Right lobe of liver (tissue), 6 donors: ENCODE results near the gene SIN3B. TPM values are rescaled to one million over a fixed set of nuclear protein-coding genes. Genes with fewer than 3 reads are reported as not detected.

Experiments
- ATAC-seq, 4 donors: fragments of 200-7000 bp; cut with Tn5 transposase; one replicate each; pipeline ENCODE4 v1.9.1; 2020; ENCODE audit warnings: mild to moderate bottlenecking in 4 of 4, moderate library complexity in 4 of 4
- DNase-seq, 3 donors: peaks; one replicate each; pipeline ENCODE4 v3.0.0-alpha.2; 2020
- H3K27ac ChIP-seq, 3 donors: fragments of 200-600 bp; one replicate each; pipeline ENCODE4 v1.8.0; 2022
- H3K27me3 ChIP-seq, 2 donors: fragments of 200-600 bp; one replicate each; pipeline ENCODE4 v1.8.0; 2022
- H3K36me3 ChIP-seq, 4 donors: fragments of 200-600 bp; sonication (generic) in 1 of 4; one replicate each; pipeline versions ENCODE4 v1.5.1 to v1.8.0; 2017 to 2022; ENCODE audit warnings: control low read depth in 1 of 4
- H3K4me1 ChIP-seq, 4 donors: fragments of 200-600 bp; sonication (generic) in 1 of 4; one replicate each; pipeline versions ENCODE4 v1.5.1 to v1.8.0; 2017 to 2022; ENCODE audit warnings: control low read depth in 1 of 4
- H3K4me3 ChIP-seq, 3 donors: fragments of 200-600 bp; one replicate each; pipeline ENCODE4 v1.8.0; 2022
- H3K9me3 ChIP-seq, 4 donors: fragments of 200-600 bp; sonication (generic) in 1 of 4; one replicate each; pipeline versions ENCODE4 v1.5.1 to v1.8.0; 2017 to 2022; ENCODE audit warnings: control low read depth in 1 of 4
- CTCF ChIP-seq, 4 donors: fragments of 200-600 bp in 3 of 4; fragments of 450-650 bp in 1 of 4; IDR thresholded peaks; one replicate each; pipeline versions ENCODE4 v1.5.1 to v1.8.0; 2016 to 2022; ENCODE audit warnings: antibody characterized with exemption in 4 of 4, mild to moderate bottlenecking in 2 of 4
- POLR2A ChIP-seq: fragments of 450-650 bp; IDR thresholded peaks from one replicate; pipeline ENCODE4 v1.6.1; 2017; ENCODE audit warnings: antibody characterized with exemption, mild to moderate bottlenecking
- WGBS: methylation state at CpG from one replicate; pipeline ENCODE4 v1.1.6; 2018; ENCODE audit warnings: low coverage, low lambda C conversion rate; ENCODE audit not compliant: insufficient coverage; ENCODE audit errors: missing lambda C conversion rate; 5-methylcytosine and 5-hydroxymethylcytosine counted together
- intact Hi-C, 2 donors: fragments of 100-400 bp; cut with DNase I; formaldehyde crosslinking; loops; one replicate each; pipeline versions ENCODE4 v1.11.2 to v1.14.1; 2022
- total RNA-seq, 6 experiments: library from RNA; depleted of rRNA in 2 of 6; stranded (reverse); fragments of >200 nt in 2 of 6; fragmentation: NEBNext Ultra II Directional in 3 of 6; extraction: Animal tissue kit (Norgen Biotek cat#: 25700) in 3 of 6; gene quantifications; one replicate each; pipeline versions ENCODE4 v1.1.0 to v1.2.4, GENCODE V29; 2016 to 2023
- donor health status: DM: no; HTN: yes; CAD: no.
- donor health status: DM: no; HTN: no; CAD: no.
- donor health status: DM: no; HTN: no; CAD: no.
- donor health status: DM: no; HTN: yes; CAD: no.
- donor health status: DM: no; HTN: yes; CAD: no.

The SIN3B gene
- total RNA-seq, 6 experiments from 2014 or later = 10.6 to 20.9 (median 13.6) TPM

DNA sequence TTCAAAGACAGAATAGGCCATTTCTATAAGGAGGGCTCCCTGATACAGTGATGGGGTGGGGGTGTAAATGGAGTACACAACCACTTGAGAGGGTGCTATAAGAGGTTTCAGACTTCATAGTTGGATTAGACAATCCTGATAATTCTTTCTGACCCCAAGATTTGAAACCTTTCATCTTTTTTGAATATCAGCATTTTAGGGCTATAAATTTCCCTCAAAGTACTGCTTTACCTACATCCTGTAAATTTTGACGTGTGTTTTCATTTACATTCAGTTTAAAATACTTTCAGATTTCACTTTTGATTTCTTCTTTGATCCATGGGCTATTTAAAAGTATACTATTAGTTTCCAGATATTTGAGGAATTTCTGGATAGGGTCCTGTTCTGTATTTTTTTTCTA, 40.0 kb upstream of the SIN3B start:
- DNase-seq = no peak
- no peak for ATAC-seq
- 80% methylated on average over 1 of the region's 1 CpG for WGBS
- no peak overlapping the region for H3K27ac ChIP-seq
- no peaks in the 10 kb centered on the region for H3K36me3 ChIP-seq
- H3K4me1 ChIP-seq = no peaks in the 10 kb centered on the region
- intact Hi-C loops = no loop called here
- H3K9me3 ChIP-seq = peaks cover 0 to 8% (median 0%) of the 10 kb centered on the region in 4 donors
- H3K27me3 ChIP-seq = no peaks in the 10 kb centered on the region
- no peak for TF ChIP-seq POLR2A
- no peak for TF ChIP-seq CTCF (IDR thresholded peaks at IDR 0.05)
- no peak overlapping the region for H3K4me3 ChIP-seq

GRCh38 chr19:16790051-16790450, 39.1 kb upstream of the SIN3B start:
- Histone ChIP-seq H3K4me1 (no peaks in the 10 kb centered on the region), H3K9me3 (peaks cover 0 to 8% (median 0%) of the 10 kb centered on the region in 4 donors), H3K36me3 (no peaks in the 10 kb centered on the region), H3K4me3 (no peak overlapping the region), H3K27me3 (no peaks in the 10 kb centered on the region), H3K27ac (no peak overlapping the region)
- intact Hi-C loops = no loop called here
- ATAC-seq (no peak), DNase-seq (no peak)
- 38% methylated on average over 1 of the region's 1 CpG for WGBS
- TF ChIP-seq POLR2A (no peak), CTCF (IDR thresholded peaks at IDR 0.05) (no peak)

DNA sequence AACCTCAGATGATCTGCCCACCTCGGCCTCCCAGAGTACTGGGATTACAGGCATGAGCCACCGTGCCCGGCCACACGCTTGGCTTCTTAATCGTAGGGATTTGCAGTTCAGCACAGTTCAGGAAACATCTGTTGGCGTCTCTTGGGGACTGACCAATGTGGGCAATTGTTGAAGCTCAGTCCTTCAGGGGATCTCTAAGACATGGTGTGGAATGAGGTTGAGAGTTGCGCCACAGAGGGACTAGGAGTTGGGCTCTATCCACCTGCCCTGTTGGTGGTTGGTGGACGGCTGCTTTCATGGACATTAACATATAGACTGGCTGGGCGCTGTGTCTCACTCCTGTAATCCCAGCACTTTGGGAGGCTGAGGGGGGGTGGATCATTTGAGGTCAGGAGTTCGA, 37.3 kb upstream of the SIN3B start:
- H3K4me1 ChIP-seq = no peaks in the 10 kb centered on the region
- ATAC-seq (no peak), DNase-seq (no peak)
- 20% methylated on average over 1 of the region's 10 CpGs for WGBS
- H3K36me3 ChIP-seq = no peaks in the 10 kb centered on the region
- no peak overlapping the region for H3K27ac ChIP-seq
- H3K27me3 ChIP-seq = no peaks in the 10 kb centered on the region
- no peak for TF ChIP-seq POLR2A
- no peak for TF ChIP-seq CTCF (IDR thresholded peaks at IDR 0.05)
- H3K4me3 ChIP-seq = no peak overlapping the region
- H3K9me3 ChIP-seq = peaks cover 0 to 15% (median 0%) of the 10 kb centered on the region in 4 donors
- intact Hi-C loops = no loop called here

- WGBS = 73% methylated on average over 12 of the region's 17 CpGs
- Histone ChIP-seq H3K36me3 (no peaks in the 10 kb centered on the region), H3K9me3 (peaks cover 0 to 7% (median 0%) of the 10 kb centered on the region in 4 donors), H3K27me3 (no peaks in the 10 kb centered on the region), H3K27ac (no peak overlapping the region), H3K4me1 (no peaks in the 10 kb centered on the region), H3K4me3 (no peak overlapping the region)
- DNase-seq = no peak
- intact Hi-C loops = no loop called here
- no peak for ATAC-seq
- TF ChIP-seq POLR2A (no peak), CTCF (IDR thresholded peaks at IDR 0.05) (no peak)
Measured at GRCh38 chr19:16794456-16795441, 34.4 kb upstream of the SIN3B start.
